ENCODE results near the gene SMIM38. TPM values are rescaled to one million over a fixed set of nuclear protein-coding genes. Genes with fewer than 3 reads are reported as not detected.

SMIM38 gene
- total and polyA plus RNA-seq, 9 of the 15 experiments (the other 6 are each of a cell fraction or from before 2014, with no cell fraction given) = 0.07 to 1.2 (median 0.21) TPM; not detected in 2

GRCh38 chr11:69136471-69136870 lies 19.3 kb upstream of the SMIM38 start:
- no peak for DNase-seq (ENCODE audit: extremely low read depth in 1 of 4, low spot score in 3 of 4)
- intact Hi-C loops (cut with micrococcal nuclease) (loop anchor here (10.0 kb wide), 4 partner anchors 78 to 508 kb away; partner anchors contain the start of genes CCND1 and MYEOV), in situ Hi-C loops (cut with MboI) (no loop called here)
- no peak overlapping the region for H2AFZ ChIP-seq (ENCODE audit: low read depth, low read length)
- H3K4me1 ChIP-seq (replicated peaks in 1 of 2; ENCODE audit: control insufficient read depth in 2 of 2, insufficient read depth in 2 of 2, low read length in 2 of 2) = peaks cover 14 to 23% of the 10 kb centered on the region in 2 experiments; a peak in 4 of 5 replicates
- H3K9ac ChIP-seq (ENCODE audit: insufficient read depth in 1 of 2, low read depth in 2 of 2, low read length in 2 of 2) = no peak overlapping the region
- no peak overlapping the region for H3K27ac ChIP-seq (ENCODE audit: extremely low read depth, low read depth, low read length)
- TF ChIP-seq ZNF41 (CRISPR knock-in tag; conservative IDR thresholded peaks at IDR 0.05) = no peak
- TF ChIP-seq GATAD2B (IDR thresholded peaks at IDR 0.05; ENCODE audit: borderline replicate concordance) = no peak
- TF ChIP-seq FOXJ3 (CRISPR knock-in tag; IDR thresholded peaks at IDR 0.05) = no peak
- no peak for TF ChIP-seq ZNF124 (CRISPR knock-in tag; IDR thresholded peaks at IDR 0.05)
- no peak for TF ChIP-seq PRPF4 (IDR thresholded peaks at IDR 0.05; ENCODE audit: insufficient read depth, low read depth, low read length, poor library complexity, severe bottlenecking)
- no peak for TF ChIP-seq ZFP30 (CRISPR knock-in tag; IDR thresholded peaks at IDR 0.05; ENCODE audit: borderline replicate concordance)
- no peak for TF ChIP-seq ZBTB34 (CRISPR knock-in tag; IDR thresholded peaks at IDR 0.05)
- TF ChIP-seq ESRRA (IDR thresholded peaks at IDR 0.05; ENCODE audit: borderline replicate concordance, low read depth) = no peak
- TF ChIP-seq BHLHE40 (IDR thresholded peaks at IDR 0.05; ENCODE audit: low read length) = no peak
- no peaks in the 10 kb centered on the region for H3K79me2 ChIP-seq (ENCODE audit: control insufficient read depth, insufficient read depth, low read length)
- no peak overlapping the region for H3K4me3 ChIP-seq
- H4K20me1 ChIP-seq (replicated peaks; ENCODE audit: control insufficient read depth, insufficient read depth, low read length) = no peaks in the 10 kb centered on the region
- no peaks in the 10 kb centered on the region for H3K36me3 ChIP-seq (ENCODE audit: control insufficient read depth, insufficient read depth, low read length)
- no peak overlapping the region for H3K4me2 ChIP-seq (ENCODE audit: insufficient read depth, low read length)
- peaks cover 0 to 3% of the 10 kb centered on the region in 2 experiments; a peak in 2 of 5 replicates for H3K27me3 ChIP-seq (ENCODE audit: control insufficient read depth in 2 of 2, insufficient read depth in 2 of 2, low read length in 2 of 2)
- no peak for ATAC-seq
- CTCF ChIA-PET (ENCODE audit: low intra/inter-chr PET ratio) = no interaction called here
- WGBS (ENCODE audit: insufficient coverage, low coverage, missing lambda C conversion rate) = 19% methylated on average over 9 of the region's 9 CpGs
- no TSS peak for BruUV-seq (replicated peaks)
- no peaks in the 10 kb centered on the region for H3K9me1 ChIP-seq (ENCODE audit: control insufficient read depth, insufficient read depth, low read length)
- FAIRE-seq = no peak
- no peaks in the 10 kb centered on the region for H3K9me3 ChIP-seq (replicated peaks; ENCODE audit: control insufficient read depth, insufficient read depth, low read depth, low read length)
- POLR2A ChIA-PET = interaction anchor here (1.2 kb wide), 1 partner anchor 535 kb away, joined by 3 read pairs; no protein-coding TSS in a partner anchor
